Lung (tissue), 12 donors: ENCODE data around the gene HBS1L. TPM values are rescaled to one million over a fixed set of nuclear protein-coding genes. Genes with fewer than 3 reads are reported as not detected.

ENCODE experiments used
- ATAC-seq: fragments of 200-7000 bp; cut with Tn5 transposase; one replicate; pipeline ENCODE4 v1.9.1; 2020; ENCODE audit warnings: moderate number of reproducible peaks; ENCODE audit not compliant: insufficient read depth, low FRiP score
- DNase-seq, 3 donors: peaks; one replicate each; pipeline ENCODE4 v3.0.0-alpha.2; 2013 to 2017
- H3K27ac ChIP-seq, 2 donors: one replicate each; pipeline ENCODE4 v1.5.1; 2013; ENCODE audit warnings: mild to moderate bottlenecking in 2 of 2, moderate library complexity in 2 of 2, control low read depth in 1 of 2, inconsistent platforms in 1 of 2, low read depth in 1 of 2, low read length in 1 of 2
- H3K27me3 ChIP-seq, 3 donors: one replicate each; pipeline ENCODE4 v1.5.1; 2013; ENCODE audit warnings: low read length in 2 of 3; ENCODE audit not compliant: control insufficient read depth in 3 of 3, insufficient read depth in 3 of 3
- H3K36me3 ChIP-seq, 4 donors: one replicate each; pipeline ENCODE4 v1.5.1; 2013; ENCODE audit warnings: low read length in 4 of 4, mild to moderate bottlenecking in 1 of 4, moderate library complexity in 1 of 4; ENCODE audit not compliant: control insufficient read depth in 4 of 4, insufficient read depth in 4 of 4
- H3K4me1 ChIP-seq, 5 donors: one replicate each; pipeline ENCODE4 v1.5.1; 2013; ENCODE audit warnings: low read length in 5 of 5, mild to moderate bottlenecking in 2 of 5, moderate library complexity in 1 of 5; ENCODE audit not compliant: control insufficient read depth in 5 of 5, insufficient read depth in 5 of 5
- H3K4me3 ChIP-seq: one replicate; pipeline ENCODE4 v1.5.1; 2013; ENCODE audit warnings: mild to moderate bottlenecking, control low read depth, moderate library complexity
- H3K9ac ChIP-seq, 2 donors: one replicate each; pipeline ENCODE4 v1.5.1; 2013; ENCODE audit warnings: low read length in 2 of 2, control low read depth in 1 of 2; ENCODE audit not compliant: insufficient read depth in 1 of 2
- H3K9me3 ChIP-seq, 4 donors: one replicate each; pipeline ENCODE4 v1.5.1; 2013; ENCODE audit warnings: low read length in 3 of 4, mild to moderate bottlenecking in 1 of 4, moderate library complexity in 1 of 4; ENCODE audit not compliant: control insufficient read depth in 4 of 4, insufficient read depth in 3 of 4
- CTCF ChIP-seq: IDR thresholded peaks from 2 replicates; pipeline ENCODE4 v1.5.1; 2012; ENCODE audit warnings: mild to moderate bottlenecking; ENCODE audit errors: control extremely low read depth, extremely low read depth
- WGBS, 2 donors: extraction: QIAGEN DNeasy Blood & Tissue Kit; methylation state at CpG; one replicate each; pipeline ENCODE4 v1.1.7; 2013; 5-methylcytosine and 5-hydroxymethylcytosine counted together
- polyA plus RNA-seq, 2 donors: library from polyadenylated mRNA; stranded (reverse); fragments of 200-250 nt; gene quantifications; one replicate each; pipeline ENCODE4 v1.2.1, GENCODE V29; 2013
- total RNA-seq, 2 donors: library from RNA; depleted of rRNA in 1 of 2; stranded (reverse); fragments of >200 nt in 1 of 2; gene quantifications; one replicate each; pipeline ENCODE4 v1.2.1, GENCODE V29; 2014 to 2021
- donor health status: control.
- donor health status: control.
- donor health status: Bipolar disorder and iron deficiency.
- donor health status: healthy.
- donor health status: DM: yes; HTN: yes; CAD: no.

The HBS1L gene
- total and polyA plus RNA-seq, 4 donors, result 13.1 to 76.3 (median 43.3) TPM

GRCh38 chr6:134967711-134968110, 86.9 kb downstream of the HBS1L start:
- Histone ChIP-seq H3K9me3 (no peaks in the 10 kb centered on the region), H3K27ac (no peak overlapping the region), H3K36me3 (peaks cover 3 to 11% (median 8%) of the 10 kb centered on the region in 4 donors), H3K4me3 (no peak overlapping the region), H3K9ac (no peak overlapping the region), H3K27me3 (no peaks in the 10 kb centered on the region), H3K4me1 (no peaks in the 10 kb centered on the region)
- no peak for TF ChIP-seq CTCF
- ATAC-seq (no peak), DNase-seq (no peak)
- 81 to 96% methylated on average over 1 of the region's 1 CpG for WGBS, 2 donors

DNA sequence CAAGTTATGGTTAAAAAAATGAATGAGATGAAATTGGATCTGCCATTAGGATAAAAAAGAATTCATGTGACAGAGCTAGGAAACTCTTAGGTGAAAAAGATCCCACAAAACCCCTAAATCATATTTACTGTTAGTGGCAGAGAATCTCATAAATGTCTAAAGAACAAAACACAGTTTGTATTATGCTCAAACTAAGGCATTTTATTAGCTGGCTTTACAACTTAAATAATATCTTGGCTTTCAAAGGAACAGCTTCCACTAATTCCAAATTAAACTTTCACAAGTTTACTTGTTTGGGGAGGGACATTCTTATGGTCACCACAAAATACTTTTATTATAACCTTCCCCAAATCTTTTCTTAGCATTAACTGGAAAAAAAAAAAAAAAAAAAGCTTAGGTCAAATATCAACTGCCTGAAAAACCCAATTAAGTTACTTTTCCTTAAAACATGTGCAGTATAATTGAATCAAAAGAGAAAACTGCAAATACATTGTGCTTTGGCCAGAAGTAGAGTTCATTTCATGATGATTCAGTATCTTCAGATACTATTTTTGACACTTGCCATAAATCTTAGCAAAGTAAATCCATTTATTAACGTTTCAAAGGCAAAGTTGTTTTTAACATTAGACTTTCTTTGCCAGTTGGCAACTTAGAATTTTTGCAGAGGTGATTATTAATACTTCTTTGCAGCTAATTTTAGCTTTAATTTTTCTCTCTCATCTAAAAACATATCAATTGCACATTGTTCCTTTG, 90.0 kb downstream of the HBS1L start:
- no peak for DNase-seq
- ATAC-seq, result no peak
- H3K27ac ChIP-seq, result no peak overlapping the region
- no peak overlapping the region for H3K9ac ChIP-seq
- no peak for TF ChIP-seq CTCF
- peaks cover 0 to 19% (median 14%) of the 10 kb centered on the region in 4 donors for H3K36me3 ChIP-seq
- H3K27me3 ChIP-seq, result no peaks in the 10 kb centered on the region
- H3K4me3 ChIP-seq, result no peak overlapping the region
- H3K9me3 ChIP-seq, result peaks cover 0 to 2% (median 0%) of the 10 kb centered on the region in 4 donors
- WGBS, 2 donors, result 73 to 76% methylated on average over 1 of the region's 1 CpG
- no peaks in the 10 kb centered on the region for H3K4me1 ChIP-seq

GRCh38 chr6:134962421-134962820, 92.2 kb downstream of the HBS1L start:
- DNase-seq, result no peak
- no peak for TF ChIP-seq CTCF
- Histone ChIP-seq H3K27me3 (no peaks in the 10 kb centered on the region), H3K9me3 (peaks cover 0 to 2% (median 1%) of the 10 kb centered on the region in 4 donors), H3K9ac (no peak overlapping the region), H3K36me3 (peaks cover 0 to 17% (median 15%) of the 10 kb centered on the region in 4 donors), H3K4me1 (no peaks in the 10 kb centered on the region), H3K27ac (no peak overlapping the region), H3K4me3 (no peak overlapping the region)
- ATAC-seq, result no peak
